Esophagus muscularis mucosa (tissue), 4 donors: ENCODE measurements around the gene SNX9. TPM values are rescaled to one million over a fixed set of nuclear protein-coding genes. Genes with fewer than 3 reads are reported as not detected.

Experiments
- DNase-seq: peaks from one replicate; pipeline ENCODE4 v3.0.0-alpha.2; 2017; ENCODE audit errors: extremely low spot score
- H3K27ac ChIP-seq, 4 donors: fragments of 200-600 bp; sonication (generic); replicated peaks in 1 of 4; 1 replicate in 3 of 4; 2 replicates in 1 of 4; pipeline ENCODE4 v1.5.1; 2016 to 2019; ENCODE audit warnings: mild to moderate bottlenecking in 1 of 4
- H3K27me3 ChIP-seq, 4 donors: fragments of 200-600 bp; sonication (generic); one replicate each; pipeline versions ENCODE4 v1.5.1 to v1.6.0; 2016 to 2019
- H3K36me3 ChIP-seq, 4 donors: fragments of 200-600 bp; sonication (generic); one replicate each; pipeline ENCODE4 v1.5.1; 2016 to 2019
- H3K4me1 ChIP-seq, 4 donors: fragments of 200-600 bp; sonication (generic); one replicate each; pipeline ENCODE4 v1.5.1; 2016 to 2019
- H3K4me3 ChIP-seq, 4 donors: fragments of 200-600 bp; sonication (generic); 1 replicate in 2 of 4; 2 replicates in 2 of 4; pipeline ENCODE4 v1.5.1; 2016 to 2019; ENCODE audit warnings: mild to moderate bottlenecking in 4 of 4, moderate library complexity in 1 of 4
- H3K9me3 ChIP-seq, 4 donors: fragments of 200-600 bp; sonication (generic); 1 replicate in 3 of 4; 2 replicates in 1 of 4; pipeline ENCODE4 v1.5.1; 2016 to 2019
- EP300 ChIP-seq: sonication (generic); formaldehyde crosslinking; IDR thresholded peaks from one replicate; pipeline ENCODE4 v1.6.1; 2017; ENCODE audit warnings: antibody characterized with exemption
- POLR2A ChIP-seq: fragments of 450-650 bp; IDR thresholded peaks from one replicate; pipeline ENCODE4 v1.6.1; 2017; ENCODE audit warnings: antibody characterized with exemption, moderate library complexity, mild to moderate bottlenecking, low read depth
- POLR2AphosphoS5 ChIP-seq, 2 donors: sonication (generic); formaldehyde crosslinking; IDR thresholded peaks; one replicate each; pipeline ENCODE4 v1.6.1; 2017; ENCODE audit warnings: antibody characterized with exemption in 2 of 2
- WGBS: methylation state at CpG from one replicate; pipeline ENCODE4 v1.1.5; 2018; 5-methylcytosine and 5-hydroxymethylcytosine counted together
- intact Hi-C: fragments of 100-400 bp; cut with DNase I; formaldehyde crosslinking; loops from one replicate; pipeline ENCODE4 v1.15.1; 2023
- total RNA-seq, 4 donors: library from RNA; depleted of rRNA; stranded (reverse); fragments of >200 nt; gene quantifications; one replicate each; pipeline versions ENCODE4 v1.1.0 to v1.2.1, GENCODE V29; 2016
- TF ChIP-seq, protein P1 (sequence below), 3 experiments: fragments of 200-600 bp in 2 of 3; fragments of 450-650 bp in 1 of 3; sonication (generic) in 2 of 3; IDR thresholded peaks; one replicate each; pipeline ENCODE4 v1.5.1; 2017 to 2019; ENCODE audit warnings: antibody characterized with exemption in 3 of 3, mild to moderate bottlenecking in 2 of 3, moderate library complexity in 1 of 3

The SNX9 gene
- total RNA-seq, 4 donors from 2014 or later = 78.1 to 94.7 (median 85.1) TPM

DNA sequence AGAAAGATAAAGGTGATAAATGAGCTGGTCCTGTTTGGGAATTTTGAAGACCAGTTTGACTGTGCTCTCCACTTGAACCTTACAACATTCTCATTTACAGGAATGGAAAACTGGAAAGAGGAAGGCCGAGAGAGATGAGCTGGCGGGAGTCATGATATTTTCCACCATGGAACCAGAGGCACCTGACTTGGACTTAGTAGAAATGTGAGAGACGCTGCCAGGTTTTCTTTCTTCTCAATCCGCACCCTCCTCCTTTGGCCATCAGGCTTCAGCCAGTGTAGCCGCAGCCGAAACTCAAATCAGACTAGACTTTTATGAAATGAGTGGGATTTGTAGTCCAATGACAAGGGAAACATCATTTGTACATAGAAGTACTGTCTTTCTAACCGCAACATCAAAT lies 104.0 kb downstream of the SNX9 start:
- intact Hi-C loops = no loop called here
- no peaks in the 10 kb centered on the region for H3K27me3 ChIP-seq
- TF ChIP-seq POLR2AphosphoS5 (IDR thresholded peaks at IDR 0.05) = no peak
- no peak for TF ChIP-seq POLR2A
- TF ChIP-seq, protein P1, sequence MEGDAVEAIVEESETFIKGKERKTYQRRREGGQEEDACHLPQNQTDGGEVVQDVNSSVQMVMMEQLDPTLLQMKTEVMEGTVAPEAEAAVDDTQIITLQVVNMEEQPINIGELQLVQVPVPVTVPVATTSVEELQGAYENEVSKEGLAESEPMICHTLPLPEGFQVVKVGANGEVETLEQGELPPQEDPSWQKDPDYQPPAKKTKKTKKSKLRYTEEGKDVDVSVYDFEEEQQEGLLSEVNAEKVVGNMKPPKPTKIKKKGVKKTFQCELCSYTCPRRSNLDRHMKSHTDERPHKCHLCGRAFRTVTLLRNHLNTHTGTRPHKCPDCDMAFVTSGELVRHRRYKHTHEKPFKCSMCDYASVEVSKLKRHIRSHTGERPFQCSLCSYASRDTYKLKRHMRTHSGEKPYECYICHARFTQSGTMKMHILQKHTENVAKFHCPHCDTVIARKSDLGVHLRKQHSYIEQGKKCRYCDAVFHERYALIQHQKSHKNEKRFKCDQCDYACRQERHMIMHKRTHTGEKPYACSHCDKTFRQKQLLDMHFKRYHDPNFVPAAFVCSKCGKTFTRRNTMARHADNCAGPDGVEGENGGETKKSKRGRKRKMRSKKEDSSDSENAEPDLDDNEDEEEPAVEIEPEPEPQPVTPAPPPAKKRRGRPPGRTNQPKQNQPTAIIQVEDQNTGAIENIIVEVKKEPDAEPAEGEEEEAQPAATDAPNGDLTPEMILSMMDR (IDR thresholded peaks at IDR 0.05) = no peak
- no peak for TF ChIP-seq EP300
- peaks cover 58 to 99% (median 88%) of the 10 kb centered on the region in 4 donors for H3K36me3 ChIP-seq
- no peaks in the 10 kb centered on the region for H3K4me1 ChIP-seq
- no peak for DNase-seq
- no peaks in the 10 kb centered on the region for H3K9me3 ChIP-seq
- WGBS = 94% methylated on average over 7 of the region's 7 CpGs
- H3K4me3 ChIP-seq = no peak overlapping the region
- no peak overlapping the region for H3K27ac ChIP-seq

DNA sequence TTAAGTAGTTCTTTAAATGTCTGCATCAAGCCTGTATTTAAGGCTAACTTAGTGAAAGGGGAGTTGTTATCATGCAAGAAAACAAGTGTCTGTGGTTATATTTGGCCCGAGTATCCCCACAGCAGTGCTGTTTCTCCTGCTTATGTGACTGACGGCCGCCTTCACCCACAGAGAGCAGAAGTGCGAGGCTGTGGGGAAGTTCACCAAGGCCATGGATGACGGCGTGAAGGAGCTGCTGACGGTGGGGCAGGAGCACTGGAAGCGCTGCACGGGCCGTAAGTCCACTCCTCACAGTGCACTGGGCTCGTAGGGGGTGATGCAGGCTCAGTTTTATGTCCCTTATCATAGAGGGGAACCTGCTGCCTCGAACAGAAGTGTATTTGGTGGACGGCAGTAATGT lies 105.4 kb downstream of the SNX9 start:
- no peak overlapping the region for H3K27ac ChIP-seq
- WGBS = 82% methylated on average over 12 of the region's 13 CpGs
- no peaks in the 10 kb centered on the region for H3K27me3 ChIP-seq
- intact Hi-C loops = no loop called here
- no peak overlapping the region for H3K4me3 ChIP-seq
- TF ChIP-seq POLR2AphosphoS5 (IDR thresholded peaks at IDR 0.05) = no peak
- TF ChIP-seq POLR2A = no peak
- TF ChIP-seq, protein P1 (IDR thresholded peaks at IDR 0.05) = no peak
- TF ChIP-seq EP300 = no peak
- H3K9me3 ChIP-seq = no peaks in the 10 kb centered on the region
- DNase-seq = no peak
- no peaks in the 10 kb centered on the region for H3K4me1 ChIP-seq
- H3K36me3 ChIP-seq = peaks cover 55 to 100% (median 89%) of the 10 kb centered on the region in 4 donors

DNA sequence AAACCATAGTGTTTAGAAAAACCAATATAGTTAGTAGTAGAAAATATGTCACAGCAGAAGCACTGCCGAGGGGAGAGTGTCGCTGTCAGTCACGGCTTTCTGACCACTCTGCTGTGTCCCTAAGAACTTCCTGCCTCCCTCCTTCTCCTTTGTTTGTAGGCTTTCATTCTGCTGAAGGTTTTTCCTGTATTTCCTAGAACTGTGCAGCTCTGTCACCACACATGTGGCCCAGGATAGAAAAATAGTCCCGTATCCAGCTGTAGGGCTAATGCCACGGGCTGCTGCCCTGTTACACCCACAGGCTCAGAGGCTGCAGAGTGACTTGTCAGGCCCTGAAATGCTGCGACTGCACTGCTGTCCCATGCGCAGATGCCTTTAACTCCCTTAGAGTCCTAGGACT lies 106.0 kb downstream of the SNX9 start:
- Histone ChIP-seq H3K27me3 (no peaks in the 10 kb centered on the region), H3K36me3 (peaks cover 59 to 100% (median 90%) of the 10 kb centered on the region in 4 donors), H3K4me3 (no peak overlapping the region), H3K4me1 (no peaks in the 10 kb centered on the region), H3K27ac (no peak overlapping the region), H3K9me3 (no peaks in the 10 kb centered on the region)
- 91% methylated on average over 7 of the region's 7 CpGs for WGBS
- intact Hi-C loops = no loop called here
- TF ChIP-seq POLR2AphosphoS5 (IDR thresholded peaks at IDR 0.05) (no peak), POLR2A (no peak), EP300 (no peak)
- TF ChIP-seq, protein P1 (IDR thresholded peaks at IDR 0.05) = no peak
- DNase-seq = no peak

DNA sequence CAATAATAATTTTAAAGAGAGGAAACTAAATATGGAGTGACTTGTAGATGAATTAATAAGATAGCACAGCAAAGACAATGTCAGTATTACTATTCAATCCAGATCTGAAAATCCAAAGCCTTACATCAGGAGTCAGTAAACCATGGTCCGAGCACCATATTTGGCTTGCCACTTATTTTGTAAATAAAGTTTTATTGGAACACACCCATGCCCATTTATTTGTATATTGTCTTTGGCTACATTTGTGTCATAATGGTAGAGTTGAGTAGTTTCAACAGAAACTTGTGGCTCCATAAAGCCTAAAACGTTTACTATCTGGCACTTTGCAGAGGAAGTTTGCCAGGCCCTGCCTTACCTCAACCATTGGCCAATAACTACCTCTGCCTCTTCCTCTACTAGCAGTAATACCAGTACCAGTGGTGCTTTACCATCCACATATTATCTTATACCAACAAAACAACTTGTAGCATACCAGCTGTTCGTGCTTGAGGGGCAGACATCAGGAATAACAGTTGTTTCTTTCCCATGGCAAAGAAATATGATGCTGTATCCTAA lies 106.8 kb downstream of the SNX9 start:
- TF ChIP-seq, protein P1 (IDR thresholded peaks at IDR 0.05) = no peak
- Histone ChIP-seq H3K36me3 (peaks cover 55 to 100% (median 86%) of the 10 kb centered on the region in 4 donors), H3K27me3 (no peaks in the 10 kb centered on the region), H3K4me1 (no peaks in the 10 kb centered on the region), H3K4me3 (no peak overlapping the region), H3K9me3 (no peaks in the 10 kb centered on the region), H3K27ac (no peak overlapping the region)
- no peak for DNase-seq
- intact Hi-C loops = no loop called here
- 86% methylated on average over 3 of the region's 3 CpGs for WGBS

DNA sequence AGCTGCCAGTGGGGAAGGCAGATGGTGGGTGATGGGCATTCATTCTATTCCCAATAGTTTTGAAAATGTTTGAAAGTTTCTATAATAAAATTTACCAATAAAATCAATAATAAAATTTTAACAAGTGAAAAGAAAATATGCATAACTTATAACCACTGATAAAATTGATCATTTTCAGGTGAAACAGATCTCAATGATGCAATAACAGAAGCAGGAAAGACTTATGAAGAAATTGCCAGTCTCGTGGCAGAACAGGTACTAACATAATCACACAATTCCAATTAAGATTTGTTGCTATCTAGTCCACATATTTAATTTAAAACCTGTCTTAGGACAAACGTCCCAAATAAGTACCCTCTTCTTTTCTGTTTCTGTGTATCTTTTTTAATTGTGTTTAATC lies 112.7 kb downstream of the SNX9 start:
- TF ChIP-seq EP300 = no peak
- TF ChIP-seq, protein P1 (IDR thresholded peaks at IDR 0.05) = no peak
- TF ChIP-seq POLR2A = no peak
- no peak for TF ChIP-seq POLR2AphosphoS5 (IDR thresholded peaks at IDR 0.05)
- Histone ChIP-seq H3K27ac (no peak overlapping the region), H3K4me3 (no peak overlapping the region), H3K27me3 (no peaks in the 10 kb centered on the region), H3K36me3 (peaks cover 62 to 100% (median 89%) of the 10 kb centered on the region in 4 donors), H3K9me3 (no peaks in the 10 kb centered on the region), H3K4me1 (no peaks in the 10 kb centered on the region)
- intact Hi-C loops = no loop called here
- 69% methylated on average over 2 of the region's 2 CpGs for WGBS
- DNase-seq = no peak
